Upper lobe of left lung (tissue), 4 donors: Measurements from ENCODE around the gene CAMKK2.
"Not testable (repeated sequence)": the region's sequence is repeated elsewhere in the genome, so short reads cannot be mapped to it uniquely, and the experiment has no call there.

Source experiments
- CTCF ChIP-seq, 6 experiments: fragments of 450-650 bp in 4 of 6; fragments of 200-600 bp in 2 of 6; sonication (generic) in 2 of 6; IDR thresholded peaks; one replicate each; pipeline ENCODE4 v1.5.1; 2016 to 2019; ENCODE audit warnings: antibody characterized with exemption in 6 of 6
- EP300 ChIP-seq, 4 donors: sonication (generic); formaldehyde crosslinking; IDR thresholded peaks; one replicate each; pipeline ENCODE4 v1.5.1; 2017; ENCODE audit warnings: antibody characterized with exemption in 4 of 4, control low read depth in 2 of 4
- POLR2A ChIP-seq, 4 donors: fragments of 450-650 bp; IDR thresholded peaks; one replicate each; pipeline ENCODE4 v1.5.1; 2016 to 2017; ENCODE audit warnings: antibody characterized with exemption in 4 of 4, mild to moderate bottlenecking in 2 of 4
- POLR2AphosphoS5 ChIP-seq, 2 donors: sonication (generic); formaldehyde crosslinking; IDR thresholded peaks; one replicate each; pipeline ENCODE4 v1.5.1; 2017; ENCODE audit warnings: antibody characterized with exemption in 2 of 2

DNA sequence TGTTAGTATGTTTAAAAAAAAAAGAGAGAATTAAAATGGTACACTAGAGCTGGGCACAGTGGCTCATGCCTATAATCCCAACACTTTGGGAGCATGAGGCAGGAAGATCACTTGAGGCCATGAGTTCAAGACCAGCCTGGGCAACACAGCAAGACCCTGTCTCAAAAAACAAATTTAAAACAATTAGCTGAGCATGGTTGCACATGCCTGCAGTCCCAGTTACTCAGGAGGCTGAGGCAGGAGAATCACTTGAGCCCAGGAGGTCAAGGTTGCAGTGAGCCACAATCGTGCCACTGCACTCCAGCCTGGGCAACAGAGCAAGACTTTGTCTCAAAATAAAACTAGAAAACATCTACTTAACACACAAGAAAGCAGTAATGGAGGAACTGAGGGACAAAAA is 13.7 kb upstream of the CAMKK2 start:
- TF ChIP-seq CTCF, POLR2A, EP300, POLR2AphosphoS5 (IDR thresholded peaks at IDR 0.05): not testable (repeated sequence)
